A549 (cell line): ENCODE data around the gene RSPH6A. TPM values are rescaled to one million over a fixed set of nuclear protein-coding genes. Genes with fewer than 3 reads are reported as not detected.

Source experiments
- ATAC-seq, 2 experiments: fragments of 200-7000 bp in 1 of 2; fragments of >200 bp in 1 of 2; cut with Nextera tagmentation in 1 of 2; cut with Tn5 transposase in 1 of 2; 3 replicates each; pipeline versions ENCODE4 v1.8.0 to v1.9.1; 2018 to 2020; ENCODE audit warnings: mild to moderate bottlenecking in 1 of 2, moderate library complexity in 1 of 2
- CTCF ChIA-PET: fragments of 300-600 bp; sonication (Branson Sonifier 250); formaldehyde crosslinking; extraction: SDS; loops from one replicate; lab custom pipeline; 2021; ENCODE audit warnings: antibody characterized with exemption, inconsistent platforms; lab: Yijun Ruan, JAX
- POLR2A ChIA-PET: fragments of 350-600 bp; formaldehyde crosslinking; extraction: SDS; loops from one replicate; lab custom pipeline; 2021; ENCODE audit warnings: antibody characterized with exemption, inconsistent platforms; lab: Yijun Ruan, JAX
- DNase-seq, 2 experiments: peaks; one replicate each; pipeline versions ENCODE4 v3.0.0 to v3.0.0-alpha.2; 2011 to 2016; ENCODE audit warnings: low read depth in 1 of 2, low spot score in 1 of 2
- FAIRE-seq: peaks from 2 replicates; lab custom pipeline; 2011; peaks lifted over from hg19 to GRCh38; lab: Jason Lieb, UNC
- H3K27ac ChIP-seq, 2 experiments: fragments of >200 bp; sonication (Bioruptor Twin); formaldehyde crosslinking; 3 replicates each; pipeline ENCODE4 v1.5.1; 2016 to 2017
- H3K4me1 ChIP-seq: fragments of >200 bp; sonication (Bioruptor Twin); formaldehyde crosslinking; 3 replicates; pipeline ENCODE4 v1.6.1; 2016
- H3K4me2 ChIP-seq: fragments of >200 bp; sonication (Bioruptor Twin); formaldehyde crosslinking; 3 replicates; pipeline ENCODE4 v1.6.1; 2016
- H3K4me3 ChIP-seq: fragments of >200 bp; sonication (Bioruptor Twin); formaldehyde crosslinking; 3 replicates; pipeline ENCODE4 v1.5.1; 2016
- H3K9me3 ChIP-seq: fragments of >200 bp; sonication (Bioruptor Twin); formaldehyde crosslinking; 3 replicates; pipeline ENCODE4 v1.6.1; 2016
- BHLHE40 ChIP-seq: IDR thresholded peaks from 2 replicates; pipeline ENCODE4 v1.6.1; 2012; ENCODE audit warnings: low read depth, low read length, inconsistent platforms
- CBX8 ChIP-seq: fragments of 200-600 bp; sonication (generic); IDR thresholded peaks from 2 replicates; pipeline ENCODE4 v1.6.1; 2016
- CHD2 ChIP-seq: fragments of 150-350 bp; IDR thresholded peaks from 2 replicates; pipeline ENCODE4 v1.6.1; 2014; ENCODE audit warnings: low read length; ENCODE audit not compliant: partially characterized antibody
- CTCF ChIP-seq: fragments of >200 bp; sonication (Bioruptor Twin); formaldehyde crosslinking; IDR thresholded peaks from 3 replicates; pipeline ENCODE4 v1.5.1; 2016
- EHMT2 ChIP-seq: fragments of 200-600 bp; sonication (generic); IDR thresholded peaks from 2 replicates; pipeline ENCODE4 v1.6.1; 2016; ENCODE audit warnings: antibody characterized with exemption, low read depth, mild to moderate bottlenecking, moderate library complexity
- EP300 ChIP-seq, 2 experiments: fragments of >200 bp; sonication (Bioruptor Twin); formaldehyde crosslinking; IDR thresholded peaks; 2 replicates in 1 of 2; 3 replicates in 1 of 2; pipeline ENCODE4 v1.6.1; 2016 to 2017
- ESRRA ChIP-seq: fragments of 150-350 bp; IDR thresholded peaks from 2 replicates; pipeline ENCODE4 v1.6.1; 2014; ENCODE audit warnings: mild to moderate bottlenecking, low read length, borderline replicate concordance
- FOXS1 ChIP-seq: fragments of 250-450 bp; sonication (Bioruptor Pico); IDR thresholded peaks from 2 replicates; pipeline ENCODE4 v1.5.0; 2020; ENCODE audit warnings: mild to moderate bottlenecking, moderate library complexity
- GATA3 ChIP-seq: IDR thresholded peaks from 2 replicates; pipeline ENCODE4 v1.6.1; 2012; ENCODE audit warnings: borderline replicate concordance
- HES2 ChIP-seq: fragments of >200 bp; sonication (Bioruptor Twin); formaldehyde crosslinking; IDR thresholded peaks from 2 replicates; pipeline ENCODE4 v1.6.1; 2016
- JUN ChIP-seq, 2 experiments: fragments of >200 bp; sonication (Bioruptor Twin); formaldehyde crosslinking; IDR thresholded peaks; 2 replicates in 1 of 2; 3 replicates in 1 of 2; pipeline ENCODE4 v1.6.1; 2016 to 2017
- KDM1A ChIP-seq: fragments of 200-600 bp; sonication (generic); IDR thresholded peaks from 2 replicates; pipeline ENCODE4 v1.6.1; 2016; ENCODE audit warnings: low read depth, mild to moderate bottlenecking
- MAFK ChIP-seq: fragments of 450-650 bp; IDR thresholded peaks from 2 replicates; pipeline ENCODE4 v1.6.1; 2014; ENCODE audit not compliant: partially characterized antibody
- MAZ ChIP-seq: fragments of 150-350 bp; IDR thresholded peaks from 2 replicates; pipeline ENCODE4 v1.6.1; 2014; ENCODE audit warnings: antibody characterized with exemption, low read depth, low read length, borderline replicate concordance
- NPAS2 ChIP-seq: fragments of 250-450 bp; sonication (Bioruptor Pico); IDR thresholded peaks from 2 replicates; pipeline ENCODE4 v1.8.0; 2022; ENCODE audit warnings: mild to moderate bottlenecking, moderate library complexity, borderline replicate concordance
- POLR2A ChIP-seq: IDR thresholded peaks from 2 replicates; pipeline ENCODE4 v1.6.1; 2012; ENCODE audit warnings: mild to moderate bottlenecking, low read length
- POLR2AphosphoS2 ChIP-seq: conservative IDR thresholded peaks from 2 replicates; pipeline ENCODE4 v1.6.1; 2012; ENCODE audit warnings: low read length, improper control_type of control experiment, inconsistent platforms
- RCOR1 ChIP-seq: fragments of 150-350 bp; IDR thresholded peaks from 2 replicates; pipeline ENCODE4 v1.6.1; 2014; ENCODE audit warnings: antibody characterized with exemption, low read length, low read depth
- REST ChIP-seq: fragments of 200-600 bp; sonication (generic); IDR thresholded peaks from 2 replicates; pipeline ENCODE4 v1.6.1; 2016; ENCODE audit warnings: antibody characterized with exemption, mild to moderate bottlenecking, moderate library complexity
- TFCP2L1 ChIP-seq: fragments of 250-450 bp; sonication (Bioruptor Pico); IDR thresholded peaks from 2 replicates; pipeline ENCODE4 v1.5.0; 2021; ENCODE audit warnings: mild to moderate bottlenecking
- TP53 ChIP-seq: fragments of 250-450 bp; sonication (Bioruptor Pico); IDR thresholded peaks from 2 replicates; pipeline ENCODE4 v1.5.0; 2021; ENCODE audit warnings: mild to moderate bottlenecking, moderate library complexity
- ZFP36 ChIP-seq: fragments of 450-650 bp; IDR thresholded peaks from 2 replicates; pipeline ENCODE4 v1.6.1; 2014; ENCODE audit warnings: borderline replicate concordance; ENCODE audit not compliant: partially characterized antibody
- ZSCAN20 ChIP-seq: fragments of 250-450 bp; sonication (Bioruptor Pico); IDR thresholded peaks from 2 replicates; pipeline ENCODE4 v1.8.0; 2022; ENCODE audit warnings: mild to moderate bottlenecking, moderate library complexity
- WGBS: methylation state at CpG from one replicate; pipeline ENCODE4 v1.1.6; 2017; ENCODE audit errors: missing lambda C conversion rate; 5-methylcytosine and 5-hydroxymethylcytosine counted together
- polyA plus RNA-seq, 4 experiments: library from polyadenylated mRNA; depleted of rRNA in 3 of 4; stranded (reverse); fragments of >200 nt; fragmentation: RNase III in 1 of 4; extraction: RNeasy Plus Mini Kit Qiagen cat#74134 plus additional on column Dnase treatment in 1 of 4; gene quantifications; 2 replicates in 3 of 4; 3 replicates in 1 of 4; pipeline ENCODE4 v1.2.3, GENCODE V29; 2011 to 2017
- TF ChIP-seq, protein P1 (sequence below): fragments of 150-350 bp; IDR thresholded peaks from 2 replicates; pipeline ENCODE4 v1.6.1; 2014; ENCODE audit warnings: low read depth, mild to moderate bottlenecking, low read length
- TF ChIP-seq, protein P2 (sequence below): IDR thresholded peaks from 2 replicates; pipeline ENCODE4 v1.6.1; 2012
- TF ChIP-seq, protein P3 (sequence below): fragments of 450-650 bp; IDR thresholded peaks from 2 replicates; pipeline ENCODE4 v1.6.1; 2014; ENCODE audit warnings: antibody characterized with exemption
- TF ChIP-seq, protein P4 (sequence below): IDR thresholded peaks from 2 replicates; pipeline ENCODE4 v1.6.1; 2012; ENCODE audit warnings: low read depth, borderline replicate concordance

Gene RSPH6A
- polyA plus RNA-seq, 2 of the 4 experiments (the other 2 are of a cell fraction) = not detected

DNA sequence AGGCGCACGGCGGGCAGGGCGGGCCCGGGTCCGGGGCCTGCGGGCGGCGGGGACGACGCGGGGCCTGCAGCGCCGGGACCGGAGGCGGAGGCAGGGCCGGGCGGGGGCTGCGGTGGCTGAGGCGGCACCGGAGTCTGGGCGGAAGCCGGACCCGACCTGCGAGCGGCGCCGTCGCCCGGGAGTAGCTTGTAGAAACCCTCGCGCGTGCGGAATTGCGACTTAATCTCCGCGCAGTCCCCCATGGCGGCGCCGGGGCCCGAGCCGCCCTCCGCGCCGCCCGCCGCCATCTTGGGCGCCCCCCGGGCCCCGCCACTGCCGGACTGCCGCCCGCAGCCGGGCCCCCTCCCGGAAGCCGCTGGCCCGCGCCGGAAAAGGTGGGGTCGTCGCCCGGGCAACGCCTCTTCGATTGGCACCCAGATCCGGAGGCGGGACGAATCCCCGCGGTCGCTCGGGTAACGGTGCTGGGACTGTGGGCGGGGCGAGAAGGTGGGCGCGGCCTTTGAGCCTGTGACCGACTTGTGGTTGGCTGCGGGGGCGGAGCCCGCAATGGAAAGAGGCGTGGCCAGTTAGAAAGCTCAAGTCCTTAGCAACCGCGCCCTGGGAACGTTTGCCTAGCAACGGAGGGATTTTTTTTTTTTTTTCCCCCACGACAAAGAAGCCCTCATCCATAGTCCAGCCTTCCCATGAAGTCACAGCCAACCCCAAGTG, 22.5 kb downstream of the RSPH6A start, which contains the start of gene DMWD (continued):
- TF ChIP-seq, protein P1, sequence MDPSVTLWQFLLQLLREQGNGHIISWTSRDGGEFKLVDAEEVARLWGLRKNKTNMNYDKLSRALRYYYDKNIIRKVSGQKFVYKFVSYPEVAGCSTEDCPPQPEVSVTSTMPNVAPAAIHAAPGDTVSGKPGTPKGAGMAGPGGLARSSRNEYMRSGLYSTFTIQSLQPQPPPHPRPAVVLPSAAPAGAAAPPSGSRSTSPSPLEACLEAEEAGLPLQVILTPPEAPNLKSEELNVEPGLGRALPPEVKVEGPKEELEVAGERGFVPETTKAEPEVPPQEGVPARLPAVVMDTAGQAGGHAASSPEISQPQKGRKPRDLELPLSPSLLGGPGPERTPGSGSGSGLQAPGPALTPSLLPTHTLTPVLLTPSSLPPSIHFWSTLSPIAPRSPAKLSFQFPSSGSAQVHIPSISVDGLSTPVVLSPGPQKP = no peak
- TF ChIP-seq ZSCAN20 (CRISPR knock-in tag) = no peak
- TF ChIP-seq NPAS2 (CRISPR knock-in tag) = no peak
- no peak for TF ChIP-seq ZFP36
- TF ChIP-seq EP300 (IDR thresholded peaks at IDR 0.05) = no peak
- no peak for TF ChIP-seq MAFK
- no peak for TF ChIP-seq EHMT2
- no peak for TF ChIP-seq GATA3
- no peak for TF ChIP-seq CHD2
- TF ChIP-seq, protein P2, sequence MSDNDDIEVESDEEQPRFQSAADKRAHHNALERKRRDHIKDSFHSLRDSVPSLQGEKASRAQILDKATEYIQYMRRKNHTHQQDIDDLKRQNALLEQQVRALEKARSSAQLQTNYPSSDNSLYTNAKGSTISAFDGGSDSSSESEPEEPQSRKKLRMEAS = 0 out of 2 replicates have a peak, but pooled peaks have one; percentile 18
- TF ChIP-seq KDM1A = no peak
- no peak for TF ChIP-seq FOXS1 (CRISPR knock-in tag)
- peak; percentile 86 for TF ChIP-seq POLR2A
- TF ChIP-seq, protein P3, sequence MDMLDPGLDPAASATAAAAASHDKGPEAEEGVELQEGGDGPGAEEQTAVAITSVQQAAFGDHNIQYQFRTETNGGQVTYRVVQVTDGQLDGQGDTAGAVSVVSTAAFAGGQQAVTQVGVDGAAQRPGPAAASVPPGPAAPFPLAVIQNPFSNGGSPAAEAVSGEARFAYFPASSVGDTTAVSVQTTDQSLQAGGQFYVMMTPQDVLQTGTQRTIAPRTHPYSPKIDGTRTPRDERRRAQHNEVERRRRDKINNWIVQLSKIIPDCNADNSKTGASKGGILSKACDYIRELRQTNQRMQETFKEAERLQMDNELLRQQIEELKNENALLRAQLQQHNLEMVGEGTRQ = no peak
- no peak for TF ChIP-seq MAZ
- TF ChIP-seq RCOR1 = no peak
- no peak for TF ChIP-seq TFCP2L1 (CRISPR knock-in tag)
- TF ChIP-seq, protein P4, sequence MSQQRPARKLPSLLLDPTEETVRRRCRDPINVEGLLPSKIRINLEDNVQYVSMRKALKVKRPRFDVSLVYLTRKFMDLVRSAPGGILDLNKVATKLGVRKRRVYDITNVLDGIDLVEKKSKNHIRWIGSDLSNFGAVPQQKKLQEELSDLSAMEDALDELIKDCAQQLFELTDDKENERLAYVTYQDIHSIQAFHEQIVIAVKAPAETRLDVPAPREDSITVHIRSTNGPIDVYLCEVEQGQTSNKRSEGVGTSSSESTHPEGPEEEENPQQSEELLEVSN = no peak
- no peak for TF ChIP-seq ESRRA
- no peak for TF ChIP-seq CTCF
- no peak for TF ChIP-seq POLR2AphosphoS2
- peak; percentile 70 to 90; a peak in 4 of 5 replicates for TF ChIP-seq JUN (IDR thresholded peaks at IDR 0.05)

GRCh38 chr19:45791744-45792469, 23.2 kb downstream of the RSPH6A start:
- Histone ChIP-seq H3K4me2 (peak overlapping the region; percentile 97), H3K4me3 (peak overlapping the region; percentile 97), H3K27ac (peak overlapping the region; percentile 87 to 98), H3K9me3 (no peaks in the 10 kb centered on the region), H3K4me1 (peaks cover 19% of the 10 kb centered on the region)
- TF ChIP-seq REST (peak; percentile 47; the same call in 1 of the 2 replicates), TP53 (CRISPR knock-in tag) (no peak), HES2 (no peak), CBX8 (no peak), BHLHE40 (no peak)
- FAIRE-seq (no peak), ATAC-seq (no peak; a peak in 1 of 6 replicates), DNase-seq (no peak)
- 12% methylated on average over 23 of the region's 31 CpGs for WGBS
- POLR2A ChIA-PET = interaction anchor here (2.3 to 2.8 kb wide), 2 partner anchors 10 to 22 kb away, joined by 30 to 43 read pairs; partner anchors contain the start of genes DMPK and SIX5
- CTCF ChIA-PET = interaction anchor here (1.9 to 74.3 kb wide), 3 partner anchors 7 to 98 kb away, joined by 8 to 2204 read pairs (median 2204); partner anchors contain the start of genes DMPK, DMWD, RSPH6A and SIX5
